Keratinocyte (primary cell): ENCODE measurements around the gene CD37. TPM values are rescaled to one million over a fixed set of nuclear protein-coding genes. Genes with fewer than 3 reads are reported as not detected.

ENCODE experiments used
- DNase-seq: peaks from one replicate; pipeline ENCODE4 v3.0.0-alpha.2; 2011; ENCODE audit warnings: low read depth, missing footprints, low spot score
- FAIRE-seq: peaks from 2 replicates; lab custom pipeline; 2011; peaks lifted over from hg19 to GRCh38; lab: Jason Lieb, UNC
- H2AFZ ChIP-seq: 2 replicates; pipeline ENCODE4 v1.6.0; 2012; ENCODE audit warnings: low read length, control low read depth, inconsistent platforms; ENCODE audit not compliant: control insufficient read depth
- H3K27ac ChIP-seq: 2 replicates; pipeline ENCODE4 v1.5.1; 2011; ENCODE audit warnings: low read length; ENCODE audit not compliant: control insufficient read depth, insufficient read depth
- H3K27me3 ChIP-seq: 3 replicates; pipeline ENCODE4 v1.6.0; 2011; ENCODE audit warnings: low read length; ENCODE audit not compliant: control insufficient read depth, insufficient read depth; ENCODE audit errors: extremely low read depth
- H3K36me3 ChIP-seq, 2 experiments: 2 replicates in 1 of 2; 3 replicates in 1 of 2; pipeline ENCODE4 v1.5.1; 2011; ENCODE audit warnings: low read length in 2 of 2, mild to moderate bottlenecking in 1 of 2; ENCODE audit not compliant: control insufficient read depth in 2 of 2, insufficient read depth in 2 of 2; ENCODE audit errors: extremely low read depth in 1 of 2
- H3K4me1 ChIP-seq: 3 replicates; pipeline ENCODE4 v1.5.1; 2011; ENCODE audit warnings: low read length; ENCODE audit not compliant: control insufficient read depth, insufficient read depth; ENCODE audit errors: extremely low read depth
- H3K4me2 ChIP-seq: 3 replicates; pipeline ENCODE4 v1.6.0; 2011; ENCODE audit warnings: low read depth, low read length; ENCODE audit not compliant: control insufficient read depth, insufficient read depth; ENCODE audit errors: extremely low read depth
- H3K4me3 ChIP-seq, 3 experiments: fragments of 200-600 bp in 1 of 3; sonication (generic) in 1 of 3; 2 replicates in 2 of 3; 3 replicates in 1 of 3; pipeline ENCODE4 v1.5.1; 2011 to 2016; ENCODE audit warnings: low read length in 3 of 3, mild to moderate bottlenecking in 3 of 3, control low read depth in 2 of 3, inconsistent platforms in 1 of 3, low read depth in 1 of 3, mixed read lengths in 1 of 3, mixed run types in 1 of 3, moderate library complexity in 1 of 3; ENCODE audit not compliant: control insufficient read depth in 2 of 3, insufficient read depth in 2 of 3; ENCODE audit errors: extremely low read depth in 1 of 3
- H3K79me2 ChIP-seq: 2 replicates; pipeline ENCODE4 v1.6.0; 2012; ENCODE audit warnings: low read length; ENCODE audit not compliant: control insufficient read depth, insufficient read depth
- H3K9ac ChIP-seq: 3 replicates; pipeline ENCODE4 v1.6.0; 2011; ENCODE audit warnings: low read length; ENCODE audit not compliant: control insufficient read depth, insufficient read depth; ENCODE audit errors: extremely low read depth
- H3K9me1 ChIP-seq: 3 replicates; pipeline ENCODE4 v1.6.0; 2011; ENCODE audit warnings: low read length; ENCODE audit not compliant: control insufficient read depth, insufficient read depth; ENCODE audit errors: extremely low read depth
- H3K9me3 ChIP-seq: 2 replicates; pipeline ENCODE4 v1.5.1; 2012; ENCODE audit warnings: low read depth, low read length; ENCODE audit not compliant: control insufficient read depth
- H4K20me1 ChIP-seq: 3 replicates; pipeline ENCODE4 v1.6.0; 2011; ENCODE audit warnings: low read length; ENCODE audit not compliant: control insufficient read depth, insufficient read depth; ENCODE audit errors: extremely low read depth
- CTCF ChIP-seq, 3 experiments: IDR thresholded peaks in 1 of 3; conservative IDR thresholded peaks in 1 of 3; optimal IDR thresholded peaks in 1 of 3; 2 replicates in 2 of 3; 3 replicates in 1 of 3; pipeline versions ENCODE3 to v1.5.1; 2011; ENCODE audit warnings: low read length in 3 of 3, mild to moderate bottlenecking in 3 of 3, moderate library complexity in 2 of 3, control low read depth in 1 of 3, inconsistent platforms in 1 of 3; ENCODE audit not compliant: insufficient read depth in 2 of 3; ENCODE audit errors: extremely low read depth in 1 of 3
- EZH2 ChIP-seq: IDR thresholded peaks from one replicate; pipeline ENCODE4 v1.6.1; 2012; ENCODE audit warnings: inconsistent platforms, mild to moderate bottlenecking, low read length, moderate library complexity
- dilution Hi-C: fragments of 300-500 bp; cut with MboI; formaldehyde crosslinking; loops from one replicate; pipeline ENCODE4 v1.7.0; 2020; ENCODE audit warnings: low sequenced_read_pairs; ENCODE audit not compliant: extremely low pct_ligation_motif_present
- polyA plus RNA-seq, 5 experiments: library from polyadenylated mRNA; depleted of rRNA in 3 of 5; stranded (reverse) in 3 of 5; stranded (forward) in 1 of 5; unstranded in 1 of 5; fragments of >200 nt; gene quantifications; 1 replicate in 1 of 5; 2 replicates in 3 of 5; 3 replicates in 1 of 5; pipeline versions ENCODE4 v1.2.1 to v1.2.3, GENCODE V29; 2011 to 2012; ENCODE audit warnings: missing spikeins in 2 of 5, low read depth in 1 of 5, low replicate concordance in 1 of 5

CD37 gene
- polyA plus RNA-seq, 1 donor (not counting 4 experiments of a cell fraction or from before 2014, with no cell fraction given): not detected

- TF ChIP-seq EZH2 (no peak), CTCF (optimal IDR thresholded peaks at IDR 0.05 in 1 of 3, IDR thresholded peaks at IDR 0.05 in 1 of 3, conservative IDR thresholded peaks at IDR 0.05 in 1 of 3; ENCODE audit: extremely low read depth in 1 of 3, insufficient read depth in 2 of 3, low read length in 3 of 3) (no peak)
- FAIRE-seq (no peak), DNase-seq (no peak)
- H3K9me3 ChIP-seq: no peaks in the 10 kb centered on the region
- H4K20me1 ChIP-seq: no peaks in the 10 kb centered on the region
- no peak overlapping the region for H3K4me2 ChIP-seq
- no peaks in the 10 kb centered on the region for H3K79me2 ChIP-seq
- no peak overlapping the region for H3K27ac ChIP-seq
- peaks cover 0 to 5% of the 10 kb centered on the region in 2 experiments for H3K36me3 ChIP-seq
- H3K27me3 ChIP-seq: peaks cover 16% of the 10 kb centered on the region
- no peak overlapping the region for H3K9ac ChIP-seq
- dilution Hi-C loops: no loop called here
- H3K4me1 ChIP-seq: peaks cover 3% of the 10 kb centered on the region
- no peak overlapping the region for H3K4me3 ChIP-seq
- no peaks in the 10 kb centered on the region for H3K9me1 ChIP-seq
- no peak overlapping the region for H2AFZ ChIP-seq
These were observed 2.2 kb downstream of the CD37 start for GRCh38 chr19:49337267-49338022.

DNA sequence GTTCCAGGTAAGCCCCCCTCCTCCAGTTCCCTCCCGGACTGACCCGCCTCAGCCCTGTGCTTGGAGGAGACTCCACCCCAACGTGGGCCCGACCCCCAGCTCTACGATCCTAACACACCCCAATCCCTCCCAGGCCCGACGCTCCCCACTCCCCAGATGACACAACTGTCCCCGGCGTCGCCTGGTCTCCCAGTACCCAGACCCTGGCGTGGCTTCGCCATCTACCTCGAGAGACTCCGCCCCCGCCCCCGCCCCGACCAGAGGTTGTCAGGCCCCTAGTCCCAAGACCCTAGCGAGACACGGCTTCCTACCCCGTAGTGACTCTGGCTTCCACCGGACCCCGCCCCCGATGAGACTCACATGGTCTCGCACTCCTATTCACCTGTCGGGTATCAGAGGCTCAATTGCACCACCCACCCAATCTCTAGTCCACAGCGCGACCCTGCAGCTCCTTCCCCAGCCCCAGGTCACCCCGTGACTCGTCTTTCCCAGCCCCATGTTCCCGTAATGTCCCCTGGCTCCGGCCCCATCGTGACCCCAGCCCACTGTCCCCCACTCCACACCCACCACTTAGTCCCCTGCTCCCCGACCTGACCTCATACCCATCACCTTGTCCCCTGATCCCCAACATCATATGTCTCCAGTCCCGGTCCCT, 2.9 kb downstream of the CD37 start:
- Histone ChIP-seq H2AFZ (no peak overlapping the region), H3K79me2 (no peaks in the 10 kb centered on the region), H3K9me1 (no peaks in the 10 kb centered on the region), H3K9ac (no peak overlapping the region), H3K4me1 (peaks cover 3% of the 10 kb centered on the region), H4K20me1 (no peaks in the 10 kb centered on the region), H3K9me3 (no peaks in the 10 kb centered on the region), H3K4me3 (peak overlapping the region in 1 of 3 experiments; percentile 38), H3K36me3 (peaks cover 0 to 7% of the 10 kb centered on the region in 2 experiments), H3K27ac (no peak overlapping the region), H3K27me3 (peaks cover 16% of the 10 kb centered on the region), H3K4me2 (peak overlapping the region; percentile 64)
- dilution Hi-C loops: no loop called here
- TF ChIP-seq EZH2 (no peak), CTCF (optimal IDR thresholded peaks at IDR 0.05 in 1 of 3, IDR thresholded peaks at IDR 0.05 in 1 of 3, conservative IDR thresholded peaks at IDR 0.05 in 1 of 3; ENCODE audit: extremely low read depth in 1 of 3, insufficient read depth in 2 of 3, low read length in 3 of 3) (no peak)
- DNase-seq (no peak), FAIRE-seq (no peak)
